GM18526 (cell line): ENCODE data around the gene MAP2K3.

Experiments used
- POLR2A ChIP-seq: IDR thresholded peaks from 3 replicates; pipeline ENCODE4 v1.6.1; 2011; ENCODE audit not compliant: insufficient read length; ENCODE audit errors: extremely low read depth

The MAP2K3 gene

DNA sequence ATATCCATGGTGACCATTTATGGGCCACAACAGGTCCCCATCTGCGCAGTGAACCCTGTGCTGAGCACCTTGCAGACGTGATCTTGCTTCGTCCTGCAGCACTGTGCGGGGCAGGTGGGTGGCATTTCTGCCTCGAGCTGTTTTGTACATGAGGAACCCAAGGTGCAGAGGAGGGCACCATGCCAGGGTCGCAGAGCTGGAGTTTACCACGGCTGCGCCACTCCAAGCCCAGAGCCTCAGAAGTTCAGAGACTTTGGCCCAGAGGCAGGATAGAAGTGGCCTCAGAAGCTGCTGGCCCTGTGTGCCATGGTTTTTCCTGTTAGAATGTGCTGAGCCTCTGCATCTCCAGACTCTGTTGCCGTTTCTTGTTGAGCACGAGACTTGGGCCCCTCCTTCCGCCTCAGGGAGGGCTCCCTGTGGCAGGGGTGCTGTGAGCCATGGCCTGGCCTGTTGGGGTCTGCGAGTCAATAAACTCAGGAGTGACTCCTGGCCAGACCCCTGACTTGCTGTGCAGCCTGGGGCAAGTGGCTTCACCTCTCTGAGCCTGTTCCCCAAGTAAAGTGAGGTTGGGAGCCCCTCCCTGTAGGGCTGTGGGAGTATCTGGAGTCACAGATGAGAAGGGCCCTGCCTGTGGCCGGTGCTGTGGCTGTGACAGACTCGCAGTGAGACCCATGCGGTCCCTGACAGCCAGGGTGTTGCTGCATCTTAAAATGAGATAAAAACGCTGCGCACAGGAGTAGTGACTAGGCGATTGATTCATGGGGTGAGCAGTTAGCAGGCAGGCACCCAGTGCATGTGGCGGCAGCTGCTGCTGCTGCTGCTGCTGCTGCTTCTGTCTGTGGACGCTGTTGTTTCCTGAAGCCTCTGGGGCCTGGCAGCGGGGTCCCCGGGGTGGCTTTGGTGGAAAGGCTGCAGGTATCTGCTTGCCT, 11.8 kb downstream of the MAP2K3 start:
- TF ChIP-seq POLR2A, result no peak

DNA sequence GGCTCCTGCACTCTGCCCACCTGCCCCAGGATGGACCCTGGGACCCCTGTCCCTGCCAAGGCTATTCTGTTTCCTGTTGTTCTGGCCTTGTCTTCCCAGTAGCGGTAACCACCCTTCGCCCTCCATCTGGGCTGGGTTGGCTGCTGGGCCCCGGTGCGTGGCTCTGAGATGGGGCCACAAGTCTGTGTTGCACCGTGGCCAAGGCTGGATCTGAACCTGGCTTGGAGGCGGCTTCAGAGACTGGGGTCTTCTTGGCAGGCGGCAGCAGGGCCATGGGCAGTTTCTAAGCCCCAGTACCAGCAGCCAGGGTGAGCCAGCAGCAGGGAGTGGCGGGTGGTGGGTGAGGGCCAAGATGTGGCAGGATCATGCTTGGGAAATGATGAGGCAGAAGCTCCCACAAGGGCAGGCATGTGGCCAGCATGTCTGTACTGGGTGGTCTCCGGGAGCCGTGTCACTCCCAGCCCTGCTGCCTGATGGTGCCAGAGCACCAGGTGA, 12.6 kb downstream of the MAP2K3 start:
- TF ChIP-seq POLR2A, result no peak

DNA sequence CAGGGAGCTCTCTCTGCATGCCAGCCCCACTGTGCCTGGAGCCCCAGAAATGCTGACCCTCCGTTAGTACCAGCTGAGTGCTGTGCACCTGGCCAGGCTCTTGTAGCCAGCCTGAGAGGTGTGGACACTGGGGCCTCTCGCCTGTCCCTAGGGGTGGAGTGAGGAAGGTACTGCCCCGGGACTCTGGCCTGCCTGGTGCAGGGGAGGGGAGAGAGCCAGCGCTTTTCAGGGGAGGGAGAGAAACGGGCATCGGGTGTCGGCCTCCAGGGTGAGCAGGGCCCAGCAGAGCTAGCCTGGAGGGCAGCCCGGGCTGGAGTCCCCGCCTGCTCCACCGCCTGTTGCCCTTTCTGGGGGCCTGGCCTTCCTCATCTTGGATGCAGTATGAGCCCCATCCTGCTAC, 13.1 kb downstream of the MAP2K3 start:
- no peak for TF ChIP-seq POLR2A

DNA sequence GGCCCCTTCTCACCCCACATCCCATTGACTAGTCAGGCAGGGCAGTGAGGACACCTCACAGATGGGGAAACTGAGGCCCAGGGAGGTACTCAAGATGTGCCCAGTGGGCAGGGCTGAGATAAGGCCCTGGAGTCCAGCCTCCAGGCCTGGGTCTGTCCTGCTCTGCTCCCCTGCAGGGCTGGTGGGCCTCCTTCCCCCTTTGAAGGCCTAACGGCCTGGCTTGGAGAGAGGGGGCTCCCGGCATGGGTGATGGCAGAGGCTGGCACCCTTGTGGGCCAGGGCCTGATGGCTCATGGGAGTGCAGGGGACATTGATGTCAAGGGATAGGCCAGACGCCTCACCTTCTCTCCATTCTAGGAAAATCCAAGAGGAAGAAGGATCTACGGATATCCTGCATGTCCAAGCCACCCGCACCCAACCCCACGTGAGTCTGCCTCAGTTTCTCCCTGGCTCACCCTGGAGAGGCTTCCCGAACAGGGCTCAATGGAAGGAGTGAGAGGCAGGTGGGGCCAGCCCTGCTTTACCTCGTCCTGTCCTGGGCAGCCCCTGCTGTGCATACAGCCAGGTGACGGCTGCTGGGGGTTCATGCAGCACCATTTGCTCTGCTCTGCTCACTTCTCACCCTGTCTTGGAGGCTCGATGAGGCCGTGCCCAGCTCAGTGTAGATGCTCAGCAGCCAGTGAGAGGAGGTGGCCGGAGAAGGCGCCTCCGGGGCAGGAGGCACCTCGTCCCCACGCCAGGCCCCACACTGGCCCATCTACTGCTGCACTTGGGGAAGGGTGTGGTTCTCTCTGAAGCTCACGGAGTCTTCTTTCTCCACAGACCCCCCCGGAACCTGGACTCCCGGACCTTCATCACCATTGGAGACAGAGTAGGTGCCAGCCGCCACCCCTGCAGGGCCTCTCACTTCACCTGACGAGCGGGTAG, 13.8 kb downstream of the MAP2K3 start:
- no peak for TF ChIP-seq POLR2A

DNA sequence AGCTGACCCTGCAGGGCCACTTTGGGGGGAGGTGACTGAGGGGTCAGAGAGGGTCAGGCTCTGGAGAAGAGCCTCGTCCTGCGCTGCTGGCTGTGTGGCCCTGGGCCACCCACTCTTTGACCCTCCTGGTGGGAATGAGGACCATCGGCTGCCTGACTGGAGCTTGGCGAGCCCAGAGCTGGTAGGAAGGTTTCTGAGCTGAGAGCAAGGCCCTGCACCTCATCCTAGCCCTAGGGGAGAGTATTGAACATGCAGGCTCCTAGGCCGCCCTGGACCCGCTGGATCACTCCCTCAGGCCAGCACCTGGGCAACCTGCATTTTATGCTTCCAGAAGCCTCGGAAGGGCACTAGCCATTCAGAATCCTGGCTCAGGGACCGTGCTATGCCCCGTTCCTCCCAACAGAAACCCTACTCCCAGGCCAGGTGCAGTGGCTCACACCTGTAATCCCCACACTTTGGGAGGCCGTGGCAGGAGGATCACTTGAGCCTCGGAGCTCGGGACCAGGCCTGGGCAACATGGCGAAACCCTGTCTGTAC, 14.5 kb downstream of the MAP2K3 start:
- no peak for TF ChIP-seq POLR2A

DNA sequence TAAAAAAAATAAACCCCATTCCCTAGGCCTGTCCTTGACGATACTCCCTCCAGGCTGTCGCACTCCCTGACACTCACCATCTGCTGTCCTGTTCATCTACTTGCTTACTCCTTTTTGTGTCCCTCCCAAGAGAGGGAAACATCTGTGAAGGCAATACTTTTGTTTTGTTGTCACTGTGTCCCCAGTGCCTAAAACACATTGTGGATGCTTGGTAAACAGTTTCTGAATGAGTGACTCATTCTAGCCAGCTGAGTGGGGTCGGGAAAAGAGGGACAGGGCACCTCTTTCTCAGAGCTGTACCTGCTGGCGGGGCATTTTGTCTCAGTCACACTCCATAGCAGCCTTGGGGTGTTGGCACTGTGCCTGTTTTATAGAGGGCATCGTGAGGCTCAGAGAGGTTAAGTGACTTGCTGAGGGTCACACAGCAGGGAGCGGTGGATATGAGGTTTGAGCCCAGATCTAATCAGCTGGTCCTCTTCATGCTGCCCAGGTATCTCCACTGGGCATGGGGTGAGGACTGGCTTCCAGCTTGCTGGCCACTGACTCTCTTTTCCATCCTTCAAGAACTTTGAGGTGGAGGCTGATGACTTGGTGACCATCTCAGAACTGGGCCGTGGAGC, 15.6 kb downstream of the MAP2K3 start:
- no peak for TF ChIP-seq POLR2A

DNA sequence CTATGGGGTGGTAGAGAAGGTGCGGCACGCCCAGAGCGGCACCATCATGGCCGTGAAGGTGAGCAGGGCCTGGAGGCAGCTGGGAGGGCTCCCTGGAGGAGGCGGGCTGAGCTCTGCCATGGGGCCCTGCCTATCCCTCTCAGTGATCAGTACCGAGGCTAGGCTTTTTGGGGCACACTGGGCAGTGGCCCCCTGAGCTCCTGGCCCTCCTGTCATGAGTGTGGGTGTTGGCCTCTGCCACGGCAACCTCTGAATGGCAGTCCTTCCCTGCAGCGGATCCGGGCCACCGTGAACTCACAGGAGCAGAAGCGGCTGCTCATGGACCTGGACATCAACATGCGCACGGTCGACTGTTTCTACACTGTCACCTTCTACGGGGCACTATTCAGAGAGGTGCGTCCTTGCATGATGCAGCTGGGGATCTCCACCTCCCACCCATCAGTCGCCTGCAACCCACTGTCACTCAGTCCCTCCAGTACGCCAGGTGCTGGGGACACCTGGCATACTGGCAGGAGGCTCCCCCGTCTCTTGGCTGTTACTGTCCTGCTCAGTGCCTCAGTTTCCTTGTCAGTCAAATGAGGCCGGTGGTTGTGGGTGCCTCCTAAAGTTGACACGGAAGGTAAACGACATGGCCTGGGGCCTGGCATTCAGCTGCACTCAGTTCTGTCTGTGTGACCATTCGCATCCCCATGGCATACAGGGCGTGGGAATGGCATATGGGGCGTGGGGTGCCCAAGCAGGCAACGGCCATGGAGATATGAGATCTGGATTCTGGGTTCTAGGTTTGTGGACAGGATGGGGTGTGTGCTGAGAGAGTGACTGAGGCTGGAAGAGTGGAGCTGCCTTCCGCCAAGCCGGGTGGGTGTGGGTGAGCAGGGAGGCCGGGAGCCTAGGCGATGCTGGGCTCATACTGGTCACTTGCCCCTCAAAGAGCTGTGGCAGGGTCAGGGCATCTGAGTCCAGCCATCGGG, 16.4 kb downstream of the MAP2K3 start:
- TF ChIP-seq POLR2A, result no peak

DNA sequence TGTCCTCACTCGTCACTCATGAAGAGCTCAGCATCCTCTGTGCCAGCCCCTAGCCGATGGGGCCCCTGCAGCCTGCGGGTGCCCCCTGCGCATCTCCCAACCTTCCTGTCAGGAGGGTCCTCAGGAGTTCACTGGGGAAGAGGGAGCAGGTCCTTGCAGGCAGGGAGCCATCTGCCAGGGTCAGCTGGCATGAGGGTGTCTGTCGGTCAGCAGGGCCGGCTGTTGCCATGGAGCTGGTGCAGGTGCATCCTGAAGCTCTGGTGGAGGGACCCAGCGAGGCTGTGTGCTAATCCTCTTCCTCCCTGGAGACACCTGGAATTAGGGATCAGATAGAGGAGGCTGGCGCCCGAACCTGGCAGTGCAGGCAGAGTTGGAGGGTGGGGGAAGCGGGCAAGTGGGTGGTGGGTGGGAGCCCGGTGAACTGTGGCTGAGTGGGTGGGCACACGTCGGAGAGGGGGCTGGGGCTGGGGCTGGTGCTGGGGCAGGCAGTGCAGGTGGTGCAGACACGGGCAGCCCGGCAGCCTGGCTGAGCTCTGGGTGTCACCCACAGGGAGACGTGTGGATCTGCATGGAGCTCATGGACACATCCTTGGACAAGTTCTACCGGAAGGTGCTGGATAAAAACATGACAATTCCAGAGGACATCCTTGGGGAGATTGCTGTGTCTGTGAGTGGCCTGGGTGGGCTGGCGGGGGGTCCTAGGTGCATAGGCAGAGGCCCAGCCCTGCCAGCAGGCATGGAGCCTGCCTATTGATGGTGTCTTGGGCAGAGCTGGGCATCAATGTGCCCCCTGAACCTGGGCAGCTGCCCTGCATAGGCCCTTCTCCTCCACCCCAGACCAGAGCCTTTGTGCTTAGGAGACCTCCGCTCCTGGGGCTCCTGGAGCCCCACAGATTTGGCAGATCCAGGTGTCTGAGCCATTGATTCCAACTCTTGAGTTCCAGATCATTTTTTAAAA, 17.4 kb downstream of the MAP2K3 start:
- no peak for TF ChIP-seq POLR2A

DNA sequence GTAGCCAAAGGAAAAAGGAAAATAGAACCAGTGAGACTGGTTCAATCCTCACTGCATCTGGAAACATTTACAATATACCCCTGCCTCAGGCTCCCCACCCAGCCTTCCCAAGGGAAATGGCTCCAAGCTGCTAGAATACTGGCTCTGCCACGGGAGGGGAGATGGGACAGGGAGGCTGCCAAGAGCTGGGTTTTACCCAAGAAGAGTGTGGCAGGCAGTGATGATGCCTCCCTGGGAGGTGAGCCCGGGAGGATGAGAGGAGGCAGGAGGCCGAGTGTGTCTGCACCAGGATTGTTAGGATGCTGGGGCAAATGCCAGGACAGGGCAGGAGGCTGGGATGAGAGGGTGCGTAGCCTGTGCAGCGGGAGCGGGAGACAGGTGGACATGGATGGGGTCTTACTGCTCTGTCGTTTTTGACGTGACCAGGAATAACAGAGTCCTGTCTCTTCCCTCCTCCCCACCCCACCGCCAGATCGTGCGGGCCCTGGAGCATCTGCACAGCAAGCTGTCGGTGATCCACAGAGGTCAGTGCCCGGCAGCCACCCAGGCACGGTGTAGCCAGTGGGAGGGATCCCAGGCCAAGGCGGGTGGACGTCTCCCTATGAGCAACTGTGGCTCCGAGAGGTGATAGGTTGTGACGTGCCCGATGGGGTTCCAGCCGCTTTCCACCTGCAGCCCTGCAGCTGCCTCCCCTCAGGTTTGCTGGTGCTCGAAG, 18.4 kb downstream of the MAP2K3 start:
- no peak for TF ChIP-seq POLR2A

DNA sequence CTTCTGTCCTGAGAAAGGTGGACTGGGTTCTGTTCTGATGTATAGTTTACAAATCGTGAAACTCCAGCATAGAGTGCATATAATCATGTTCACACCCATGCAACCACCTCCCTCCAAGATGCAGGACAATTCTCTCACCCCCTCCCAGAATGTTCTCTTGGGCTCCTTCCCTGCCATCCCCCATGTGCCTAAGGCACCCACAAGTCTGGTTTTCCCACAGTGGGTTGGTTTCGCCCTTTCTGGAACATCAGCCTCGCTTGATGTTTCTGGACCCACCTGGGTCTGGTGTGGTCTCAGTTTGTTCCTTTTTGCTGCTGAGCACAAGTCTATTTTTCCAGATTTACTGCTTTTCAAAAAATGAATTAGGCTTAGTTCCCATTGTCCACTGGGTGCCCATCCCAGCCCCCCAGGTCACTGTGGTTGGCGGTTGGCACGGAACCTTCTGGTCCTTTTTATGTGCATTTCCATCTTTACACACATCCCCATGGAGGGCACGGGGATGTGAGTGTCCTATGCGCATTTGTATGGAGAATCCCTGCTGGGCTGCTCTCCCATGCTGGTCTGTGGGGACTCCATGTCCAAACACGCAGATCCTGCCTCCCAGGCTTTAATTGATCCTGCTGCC, 19.0 kb downstream of the MAP2K3 start:
- TF ChIP-seq POLR2A, result no peak

DNA sequence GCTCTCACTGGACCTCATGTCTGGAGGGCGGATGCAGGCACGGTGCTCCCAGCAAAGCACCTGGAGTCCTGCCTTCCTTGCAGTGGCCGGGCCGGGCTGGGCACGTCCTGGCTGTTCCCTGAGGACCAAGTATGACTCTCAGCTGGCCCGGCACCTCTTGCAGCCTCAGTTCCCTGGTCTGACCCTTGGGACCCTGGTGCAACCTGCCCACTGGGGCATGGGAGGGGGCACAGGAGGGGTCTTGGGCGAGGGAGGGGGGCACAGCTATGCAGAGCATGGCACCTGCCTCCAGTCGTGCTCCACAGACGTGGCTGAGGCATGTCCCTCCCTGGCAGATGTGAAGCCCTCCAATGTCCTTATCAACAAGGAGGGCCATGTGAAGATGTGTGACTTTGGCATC, 19.6 kb downstream of the MAP2K3 start:
- TF ChIP-seq POLR2A, result no peak

DNA sequence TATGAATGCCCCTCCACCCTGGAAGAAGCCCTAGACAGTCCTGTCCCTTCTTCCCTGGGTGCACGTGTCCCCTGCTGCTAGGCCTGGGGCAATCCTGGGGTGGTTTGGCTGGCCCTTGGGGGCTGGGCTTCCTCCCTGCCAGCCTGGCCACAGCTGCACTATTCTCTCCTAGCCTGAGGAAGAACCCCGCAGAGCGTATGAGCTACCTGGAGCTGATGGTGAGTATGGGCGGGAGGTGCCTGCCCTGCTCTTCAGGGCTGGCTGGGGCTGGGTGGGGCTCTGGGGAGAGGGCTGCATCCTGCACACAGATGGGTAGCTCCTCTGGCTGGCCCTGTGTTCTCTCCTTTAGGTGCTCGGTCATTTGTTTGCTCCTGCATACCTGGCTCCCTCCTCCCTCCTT, 28.8 kb downstream of the MAP2K3 start:
- TF ChIP-seq POLR2A, result no peak
